Upper lobe of left lung (tissue), 4 donors: ENCODE results near the gene SNX33.

Experiments used
- CTCF ChIP-seq, 6 experiments: fragments of 450-650 bp in 4 of 6; fragments of 200-600 bp in 2 of 6; sonication (generic) in 2 of 6; IDR thresholded peaks; one replicate each; pipeline ENCODE4 v1.5.1; 2016 to 2019; ENCODE audit warnings: antibody characterized with exemption in 6 of 6
- EP300 ChIP-seq, 4 donors: sonication (generic); formaldehyde crosslinking; IDR thresholded peaks; one replicate each; pipeline ENCODE4 v1.5.1; 2017; ENCODE audit warnings: antibody characterized with exemption in 4 of 4, control low read depth in 2 of 4
- POLR2A ChIP-seq, 4 donors: fragments of 450-650 bp; IDR thresholded peaks; one replicate each; pipeline ENCODE4 v1.5.1; 2016 to 2017; ENCODE audit warnings: antibody characterized with exemption in 4 of 4, mild to moderate bottlenecking in 2 of 4
- POLR2AphosphoS5 ChIP-seq, 2 donors: sonication (generic); formaldehyde crosslinking; IDR thresholded peaks; one replicate each; pipeline ENCODE4 v1.5.1; 2017; ENCODE audit warnings: antibody characterized with exemption in 2 of 2

GRCh38 chr15:75694241-75695182 is 46.8 kb downstream of the SNX33 start:
- TF ChIP-seq POLR2AphosphoS5 (IDR thresholded peaks at IDR 0.05) (no peak), EP300 (IDR thresholded peaks at IDR 0.05) (no peak), CTCF (IDR thresholded peaks at IDR 0.05) (peak in 1 of 6 experiments; percentile 18), POLR2A (IDR thresholded peaks at IDR 0.05) (no peak)
